Activated CD4-positive, alpha-beta T cell treated with anti-CD3 and anti-CD28 coated beads, Interleukin-2, amount 50 U/mL, for 4 hours (primary cell): Measurements from ENCODE around the gene RAP1GDS1.

Experiments
- DNase-seq, 2 experiments: peaks; one replicate each; pipeline ENCODE4 v3.0.0-alpha.2; 2020

RAP1GDS1 gene

GRCh38 chr4:98485816-98486345 lies 224.7 kb downstream of the RAP1GDS1 start:
- DNase-seq, result no peak

- DNase-seq, result no peak
Observed at GRCh38 chr4:98490251-98490650, 229.1 kb downstream of the RAP1GDS1 start.

- no peak for DNase-seq
Observed at GRCh38 chr4:98491899-98492559, 230.8 kb downstream of the RAP1GDS1 start.

GRCh38 chr4:98493296-98493695 lies 232.1 kb downstream of the RAP1GDS1 start:
- DNase-seq, result no peak
